Bronchial epithelial cell (primary cell): ENCODE results near the gene AP5Z1. TPM values are rescaled to one million over a fixed set of nuclear protein-coding genes. Genes with fewer than 3 reads are reported as not detected.

ENCODE experiments used
- DNase-seq: peaks from one replicate; pipeline ENCODE4 v3.0.0-alpha.2; 2010; ENCODE audit warnings: low read depth
- FAIRE-seq: peaks from 2 replicates; lab custom pipeline; 2011; peaks lifted over from hg19 to GRCh38; lab: Jason Lieb, UNC
- H3K27me3 ChIP-seq: 2 replicates; pipeline ENCODE4 v1.5.1; 2011; ENCODE audit warnings: low read length; ENCODE audit not compliant: control insufficient read depth, insufficient read depth
- H3K36me3 ChIP-seq: 2 replicates; pipeline ENCODE4 v1.5.1; 2011; ENCODE audit warnings: low read length; ENCODE audit not compliant: control insufficient read depth, insufficient read depth
- H3K4me3 ChIP-seq: 2 replicates; pipeline ENCODE4 v1.5.1; 2011; ENCODE audit warnings: mild to moderate bottlenecking, low read depth, low read length, control low read depth
- CTCF ChIP-seq: IDR thresholded peaks from 2 replicates; pipeline ENCODE4 v1.5.1; 2011; ENCODE audit warnings: mild to moderate bottlenecking, moderate library complexity, low read length, control low read depth, inconsistent platforms; ENCODE audit not compliant: insufficient read depth, severe bottlenecking
- total RNA-seq: library from RNA; depleted of rRNA; stranded (reverse); fragments of >200 nt; gene quantifications from 2 replicates; pipeline ENCODE4 v1.2.1, GENCODE V29; 2014

The AP5Z1 gene
- total RNA-seq, 1 donor from 2014 or later: 24.5 TPM

GRCh38 chr7:4772306-4772705 lies 3.1 kb upstream of the AP5Z1 start:
- no peaks in the 10 kb centered on the region for H3K27me3 ChIP-seq

GRCh38 chr7:4774007-4774406 lies 1.4 kb upstream of the AP5Z1 start:
- no peak for TF ChIP-seq CTCF
- no peak for FAIRE-seq
- Histone ChIP-seq H3K4me3 (no peak overlapping the region), H3K27me3 (no peaks in the 10 kb centered on the region), H3K36me3 (peaks cover 6% of the 10 kb centered on the region)
- DNase-seq: no peak

More at GRCh38 chr7:4772306-4772705, 3.1 kb upstream of the AP5Z1 start:
- FAIRE-seq: no peak
- TF ChIP-seq CTCF: no peak
- H3K4me3 ChIP-seq: no peak overlapping the region
- no peak for DNase-seq
- peaks cover 4% of the 10 kb centered on the region for H3K36me3 ChIP-seq

GRCh38 chr7:4774658-4775249 lies 669 bp upstream of the AP5Z1 start:
- H3K36me3 ChIP-seq: peaks cover 7% of the 10 kb centered on the region
- H3K27me3 ChIP-seq: no peaks in the 10 kb centered on the region
- DNase-seq: peak; percentile 76
- no peak for TF ChIP-seq CTCF
- peak overlapping the region; percentile 87 for H3K4me3 ChIP-seq
- no peak for FAIRE-seq

GRCh38 chr7:4775848-4776623 lies 613 bp downstream of the AP5Z1 start:
- FAIRE-seq: no peak
- DNase-seq: peak; percentile 51
- no peaks in the 10 kb centered on the region for H3K27me3 ChIP-seq
- peaks cover 9% of the 10 kb centered on the region for H3K36me3 ChIP-seq
- H3K4me3 ChIP-seq: peak overlapping the region; percentile 87
- TF ChIP-seq CTCF: no peak

- no peak for DNase-seq
- no peak for FAIRE-seq
- no peak overlapping the region for H3K4me3 ChIP-seq
- TF ChIP-seq CTCF: no peak
- H3K36me3 ChIP-seq: peaks cover 22% of the 10 kb centered on the region
- no peaks in the 10 kb centered on the region for H3K27me3 ChIP-seq
Measured at GRCh38 chr7:4779118-4779517, 3.7 kb downstream of the AP5Z1 start.
